HepG2 (cell line): ENCODE data around the gene CDK17. TPM values are rescaled to one million over a fixed set of nuclear protein-coding genes. Genes with fewer than 3 reads are reported as not detected.

Source experiments
- ELF4 ChIP-seq: sonication (generic); formaldehyde crosslinking; IDR thresholded peaks from 2 replicates; pipeline ENCODE4 v1.5.0; 2020; ENCODE audit warnings: missing genetic modification reagents, mild to moderate bottlenecking, moderate library complexity, borderline replicate concordance
- IRX3 ChIP-seq: sonication (generic); formaldehyde crosslinking; IDR thresholded peaks from 2 replicates; pipeline ENCODE4 v1.8.1; 2023; ENCODE audit warnings: mild to moderate bottlenecking, low read depth, missing genetic modification reagents, borderline replicate concordance
- MXI1 ChIP-seq: IDR thresholded peaks from 3 replicates; pipeline ENCODE4 v1.6.1; 2012; ENCODE audit warnings: low read depth, low read length, inconsistent platforms, borderline replicate concordance
- TCF12 ChIP-seq, 2 experiments: fragments of 450-650 bp in 1 of 2; sonication (generic) in 1 of 2; formaldehyde crosslinking in 1 of 2; IDR thresholded peaks; 2 replicates each; pipeline versions ENCODE4 v1.6.1 to v1.8.0; 2017 to 2022; ENCODE audit warnings: antibody characterized with exemption in 1 of 2, mild to moderate bottlenecking in 1 of 2, missing genetic modification reagents in 1 of 2, moderate library complexity in 1 of 2
- ZNF3 ChIP-seq: IDR thresholded peaks from 2 replicates; pipeline ENCODE4 v1.7.0; 2017; ENCODE audit warnings: inconsistent platforms
- ZNF510 ChIP-seq: sonication (generic); formaldehyde crosslinking; IDR thresholded peaks from 2 replicates; pipeline ENCODE4 v1.4.0; 2020; ENCODE audit warnings: low read depth, mild to moderate bottlenecking, missing genetic modification reagents
- ZNF737 ChIP-seq: sonication (generic); formaldehyde crosslinking; IDR thresholded peaks from 2 replicates; pipeline ENCODE4 v1.5.0; 2020; ENCODE audit warnings: missing genetic modification reagents, mild to moderate bottlenecking, borderline replicate concordance
- polyA plus RNA-seq, 8 experiments: library from polyadenylated mRNA; depleted of rRNA in 3 of 8; stranded (reverse) in 7 of 8; unstranded in 1 of 8; fragments of >200 nt; fragmentation: Illumina TruSeq in 4 of 8; extraction: Trizol in 4 of 8; gene quantifications; 2 replicates each; pipeline versions ENCODE4 v1.2.1 to v1.2.3, GENCODE V29; 2011 to 2016; ENCODE audit warnings: low read depth in 4 of 8, missing spikeins in 1 of 8, mixed read lengths in 1 of 8; ENCODE audit not compliant: insufficient read depth in 1 of 8
- total RNA-seq, 5 experiments: library from RNA; depleted of rRNA; stranded (reverse); fragments of >200 nt; fragmentation: Illumina TruSeq; extraction: Trizol; gene quantifications; 2 replicates each; pipeline ENCODE4 v1.2.3, GENCODE V29; 2016; ENCODE audit warnings: low read depth in 1 of 5
- TF ChIP-seq, protein P1 (sequence below): sonication (generic); formaldehyde crosslinking; IDR thresholded peaks from 2 replicates; pipeline ENCODE4 v1.4.0; 2020; ENCODE audit warnings: missing genetic modification reagents; ENCODE audit errors: not compliant biosample characterization
- TF ChIP-seq, protein P2 (sequence below): sonication (generic); formaldehyde crosslinking; IDR thresholded peaks from 2 replicates; pipeline ENCODE4 v1.4.0; 2020; ENCODE audit warnings: missing genetic modification reagents
- TF ChIP-seq, protein P3 (sequence below): sonication (generic); formaldehyde crosslinking; IDR thresholded peaks from 2 replicates; pipeline ENCODE4 v1.5.0; 2020; ENCODE audit warnings: mild to moderate bottlenecking, missing genetic modification reagents, borderline replicate concordance
- TF ChIP-seq, protein P4 (sequence below): IDR thresholded peaks from 2 replicates; pipeline ENCODE4 v1.4.0; 2020; ENCODE audit warnings: mild to moderate bottlenecking, missing genetic modification reagents

CDK17 gene
- total and polyA plus RNA-seq, 2 of the 13 experiments (the other 11 are each of a cell fraction or from before 2014, with no cell fraction given), result 9.9 to 22.3 TPM

DNA sequence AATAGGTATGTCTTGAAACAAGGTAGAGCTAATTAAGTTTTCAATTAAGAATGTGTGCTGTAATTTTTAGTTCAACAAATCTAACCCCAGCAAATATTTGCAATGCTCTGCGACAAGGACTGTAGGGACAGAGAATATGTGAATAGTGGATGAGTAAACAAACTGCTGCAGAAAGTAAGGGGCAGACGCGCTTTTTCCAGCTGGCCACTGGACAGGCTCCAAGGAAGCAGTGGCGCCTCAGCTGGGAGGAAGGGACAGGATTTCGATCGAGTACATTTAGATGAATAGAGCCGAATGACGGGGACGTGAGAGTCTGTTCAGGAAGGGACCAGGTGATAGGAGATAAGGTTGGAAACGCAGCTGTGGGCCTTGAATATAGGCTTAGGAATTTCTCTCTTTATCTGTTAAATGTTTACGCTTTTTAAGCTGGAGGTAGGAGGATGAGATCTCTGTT, 136.8 kb downstream of the CDK17 start (continued):
- TF ChIP-seq ZNF510 (CRISPR knock-in tag), result 0 out of 2 replicates have a peak, but pooled peaks have one; percentile 39
- TF ChIP-seq ZNF737 (CRISPR knock-in tag), result no peak
- no peak for TF ChIP-seq ZNF3 (CRISPR knock-in tag)
- TF ChIP-seq, protein P1, sequence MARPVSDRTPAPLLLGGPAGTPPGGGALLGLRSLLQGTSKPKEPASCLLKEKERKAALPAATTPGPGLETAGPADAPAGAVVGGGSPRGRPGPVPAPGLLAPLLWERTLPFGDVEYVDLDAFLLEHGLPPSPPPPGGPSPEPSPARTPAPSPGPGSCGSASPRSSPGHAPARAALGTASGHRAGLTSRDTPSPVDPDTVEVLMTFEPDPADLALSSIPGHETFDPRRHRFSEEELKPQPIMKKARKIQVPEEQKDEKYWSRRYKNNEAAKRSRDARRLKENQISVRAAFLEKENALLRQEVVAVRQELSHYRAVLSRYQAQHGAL (CRISPR knock-in tag), result no peak
- TF ChIP-seq, protein P2, sequence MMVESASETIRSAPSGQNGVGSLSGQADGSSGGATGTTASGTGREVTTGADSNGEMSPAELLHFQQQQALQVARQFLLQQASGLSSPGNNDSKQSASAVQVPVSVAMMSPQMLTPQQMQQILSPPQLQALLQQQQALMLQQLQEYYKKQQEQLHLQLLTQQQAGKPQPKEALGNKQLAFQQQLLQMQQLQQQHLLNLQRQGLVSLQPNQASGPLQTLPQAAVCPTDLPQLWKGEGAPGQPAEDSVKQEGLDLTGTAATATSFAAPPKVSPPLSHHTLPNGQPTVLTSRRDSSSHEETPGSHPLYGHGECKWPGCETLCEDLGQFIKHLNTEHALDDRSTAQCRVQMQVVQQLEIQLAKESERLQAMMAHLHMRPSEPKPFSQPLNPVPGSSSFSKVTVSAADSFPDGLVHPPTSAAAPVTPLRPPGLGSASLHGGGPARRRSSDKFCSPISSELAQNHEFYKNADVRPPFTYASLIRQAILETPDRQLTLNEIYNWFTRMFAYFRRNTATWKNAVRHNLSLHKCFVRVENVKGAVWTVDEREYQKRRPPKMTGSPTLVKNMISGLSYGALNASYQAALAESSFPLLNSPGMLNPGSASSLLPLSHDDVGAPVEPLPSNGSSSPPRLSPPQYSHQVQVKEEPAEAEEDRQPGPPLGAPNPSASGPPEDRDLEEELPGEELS, result peak; percentile 94
- TF ChIP-seq, protein P3, sequence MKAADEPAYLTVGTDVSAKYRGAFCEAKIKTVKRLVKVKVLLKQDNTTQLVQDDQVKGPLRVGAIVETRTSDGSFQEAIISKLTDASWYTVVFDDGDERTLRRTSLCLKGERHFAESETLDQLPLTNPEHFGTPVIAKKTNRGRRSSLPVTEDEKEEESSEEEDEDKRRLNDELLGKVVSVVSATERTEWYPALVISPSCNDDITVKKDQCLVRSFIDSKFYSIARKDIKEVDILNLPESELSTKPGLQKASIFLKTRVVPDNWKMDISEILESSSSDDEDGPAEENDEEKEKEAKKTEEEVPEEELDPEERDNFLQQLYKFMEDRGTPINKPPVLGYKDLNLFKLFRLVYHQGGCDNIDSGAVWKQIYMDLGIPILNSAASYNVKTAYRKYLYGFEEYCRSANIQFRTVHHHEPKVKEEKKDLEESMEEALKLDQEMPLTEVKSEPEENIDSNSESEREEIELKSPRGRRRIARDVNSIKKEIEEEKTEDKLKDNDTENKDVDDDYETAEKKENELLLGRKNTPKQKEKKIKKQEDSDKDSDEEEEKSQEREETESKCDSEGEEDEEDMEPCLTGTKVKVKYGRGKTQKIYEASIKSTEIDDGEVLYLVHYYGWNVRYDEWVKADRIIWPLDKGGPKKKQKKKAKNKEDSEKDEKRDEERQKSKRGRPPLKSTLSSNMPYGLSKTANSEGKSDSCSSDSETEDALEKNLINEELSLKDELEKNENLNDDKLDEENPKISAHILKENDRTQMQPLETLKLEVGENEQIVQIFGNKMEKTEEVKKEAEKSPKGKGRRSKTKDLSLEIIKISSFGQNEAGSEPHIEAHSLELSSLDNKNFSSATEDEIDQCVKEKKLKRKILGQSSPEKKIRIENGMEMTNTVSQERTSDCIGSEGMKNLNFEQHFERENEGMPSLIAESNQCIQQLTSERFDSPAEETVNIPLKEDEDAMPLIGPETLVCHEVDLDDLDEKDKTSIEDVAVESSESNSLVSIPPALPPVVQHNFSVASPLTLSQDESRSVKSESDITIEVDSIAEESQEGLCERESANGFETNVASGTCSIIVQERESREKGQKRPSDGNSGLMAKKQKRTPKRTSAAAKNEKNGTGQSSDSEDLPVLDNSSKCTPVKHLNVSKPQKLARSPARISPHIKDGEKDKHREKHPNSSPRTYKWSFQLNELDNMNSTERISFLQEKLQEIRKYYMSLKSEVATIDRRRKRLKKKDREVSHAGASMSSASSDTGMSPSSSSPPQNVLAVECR (CRISPR knock-in tag), result peak; percentile 37; the same call in 1 of the 2 replicates
- peak; percentile 45; the same call in 1 of the 3 replicates for TF ChIP-seq MXI1
- TF ChIP-seq IRX3 (CRISPR knock-in tag), result no peak
- TF ChIP-seq TCF12 (IDR thresholded peaks at IDR 0.05), result no peak
- 0 out of 2 replicates have a peak, but pooled peaks have one; percentile 71 for TF ChIP-seq TCF12 (CRISPR knock-in tag; IDR thresholded peaks at IDR 0.05)
- TF ChIP-seq, protein P4, sequence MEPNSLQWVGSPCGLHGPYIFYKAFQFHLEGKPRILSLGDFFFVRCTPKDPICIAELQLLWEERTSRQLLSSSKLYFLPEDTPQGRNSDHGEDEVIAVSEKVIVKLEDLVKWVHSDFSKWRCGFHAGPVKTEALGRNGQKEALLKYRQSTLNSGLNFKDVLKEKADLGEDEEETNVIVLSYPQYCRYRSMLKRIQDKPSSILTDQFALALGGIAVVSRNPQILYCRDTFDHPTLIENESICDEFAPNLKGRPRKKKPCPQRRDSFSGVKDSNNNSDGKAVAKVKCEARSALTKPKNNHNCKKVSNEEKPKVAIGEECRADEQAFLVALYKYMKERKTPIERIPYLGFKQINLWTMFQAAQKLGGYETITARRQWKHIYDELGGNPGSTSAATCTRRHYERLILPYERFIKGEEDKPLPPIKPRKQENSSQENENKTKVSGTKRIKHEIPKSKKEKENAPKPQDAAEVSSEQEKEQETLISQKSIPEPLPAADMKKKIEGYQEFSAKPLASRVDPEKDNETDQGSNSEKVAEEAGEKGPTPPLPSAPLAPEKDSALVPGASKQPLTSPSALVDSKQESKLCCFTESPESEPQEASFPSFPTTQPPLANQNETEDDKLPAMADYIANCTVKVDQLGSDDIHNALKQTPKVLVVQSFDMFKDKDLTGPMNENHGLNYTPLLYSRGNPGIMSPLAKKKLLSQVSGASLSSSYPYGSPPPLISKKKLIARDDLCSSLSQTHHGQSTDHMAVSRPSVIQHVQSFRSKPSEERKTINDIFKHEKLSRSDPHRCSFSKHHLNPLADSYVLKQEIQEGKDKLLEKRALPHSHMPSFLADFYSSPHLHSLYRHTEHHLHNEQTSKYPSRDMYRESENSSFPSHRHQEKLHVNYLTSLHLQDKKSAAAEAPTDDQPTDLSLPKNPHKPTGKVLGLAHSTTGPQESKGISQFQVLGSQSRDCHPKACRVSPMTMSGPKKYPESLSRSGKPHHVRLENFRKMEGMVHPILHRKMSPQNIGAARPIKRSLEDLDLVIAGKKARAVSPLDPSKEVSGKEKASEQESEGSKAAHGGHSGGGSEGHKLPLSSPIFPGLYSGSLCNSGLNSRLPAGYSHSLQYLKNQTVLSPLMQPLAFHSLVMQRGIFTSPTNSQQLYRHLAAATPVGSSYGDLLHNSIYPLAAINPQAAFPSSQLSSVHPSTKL (CRISPR knock-in tag), result peak; percentile 87
- TF ChIP-seq ELF4 (CRISPR knock-in tag), result no peak
